Measurements from ENCODE around the gene CACNB1.

CACNB1 gene

GRCh38 chr17:39219647-39220154, 22.2 kb upstream of the CACNB1 start:
- no peak for DNase-seq (ENCODE audit: low read depth)
- TF ChIP-seq, protein P1, sequence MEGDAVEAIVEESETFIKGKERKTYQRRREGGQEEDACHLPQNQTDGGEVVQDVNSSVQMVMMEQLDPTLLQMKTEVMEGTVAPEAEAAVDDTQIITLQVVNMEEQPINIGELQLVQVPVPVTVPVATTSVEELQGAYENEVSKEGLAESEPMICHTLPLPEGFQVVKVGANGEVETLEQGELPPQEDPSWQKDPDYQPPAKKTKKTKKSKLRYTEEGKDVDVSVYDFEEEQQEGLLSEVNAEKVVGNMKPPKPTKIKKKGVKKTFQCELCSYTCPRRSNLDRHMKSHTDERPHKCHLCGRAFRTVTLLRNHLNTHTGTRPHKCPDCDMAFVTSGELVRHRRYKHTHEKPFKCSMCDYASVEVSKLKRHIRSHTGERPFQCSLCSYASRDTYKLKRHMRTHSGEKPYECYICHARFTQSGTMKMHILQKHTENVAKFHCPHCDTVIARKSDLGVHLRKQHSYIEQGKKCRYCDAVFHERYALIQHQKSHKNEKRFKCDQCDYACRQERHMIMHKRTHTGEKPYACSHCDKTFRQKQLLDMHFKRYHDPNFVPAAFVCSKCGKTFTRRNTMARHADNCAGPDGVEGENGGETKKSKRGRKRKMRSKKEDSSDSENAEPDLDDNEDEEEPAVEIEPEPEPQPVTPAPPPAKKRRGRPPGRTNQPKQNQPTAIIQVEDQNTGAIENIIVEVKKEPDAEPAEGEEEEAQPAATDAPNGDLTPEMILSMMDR (IDR thresholded peaks at IDR 0.05; ENCODE audit: low read depth, low read length, missing control alignments) = no peak
- H3K4me3 ChIP-seq (ENCODE audit: low read depth, low read length) = no peak overlapping the region

GRCh38 chr17:39218906-39219305, 21.4 kb upstream of the CACNB1 start:
- no peak overlapping the region for H3K4me3 ChIP-seq (ENCODE audit: low read depth, low read length)
- no peak for DNase-seq (ENCODE audit: low read depth)

GRCh38 chr17:39217734-39218369, 20.4 kb upstream of the CACNB1 start:
- H3K4me3 ChIP-seq (ENCODE audit: low read depth, low read length) = no peak overlapping the region
- DNase-seq (ENCODE audit: low read depth) = no peak
- TF ChIP-seq, protein P1 (IDR thresholded peaks at IDR 0.05; ENCODE audit: low read depth, low read length, missing control alignments) = no peak

More at GRCh38 chr17:39218906-39219305, 21.4 kb upstream of the CACNB1 start:
- TF ChIP-seq, protein P1 (IDR thresholded peaks at IDR 0.05; ENCODE audit: low read depth, low read length, missing control alignments) = no peak

DNA sequence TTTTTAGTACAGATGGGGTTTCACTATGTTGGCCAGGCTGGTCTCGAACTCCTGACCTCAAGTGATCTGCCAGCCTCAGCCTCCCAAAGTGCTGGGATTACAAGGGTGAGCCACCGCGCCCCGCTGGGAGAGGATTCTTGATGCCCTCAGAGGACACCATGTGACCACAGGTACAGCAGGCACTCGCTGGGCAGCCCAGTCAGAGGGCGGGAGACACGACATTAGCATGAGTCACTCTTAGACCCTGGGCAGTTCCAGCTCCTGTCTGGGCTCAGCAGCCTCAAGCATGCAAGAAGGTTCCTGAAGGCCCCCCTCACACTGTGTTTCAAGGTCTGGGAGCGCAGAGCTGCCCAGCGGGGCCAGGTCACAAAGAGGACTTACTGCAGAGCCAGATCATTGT, 16.4 kb upstream of the CACNB1 start:
- no peak for DNase-seq (ENCODE audit: low read depth)
- TF ChIP-seq, protein P1 (IDR thresholded peaks at IDR 0.05; ENCODE audit: low read depth, low read length, missing control alignments) = no peak

GRCh38 chr17:39212841-39213480, 15.5 kb upstream of the CACNB1 start:
- no peak overlapping the region for H3K4me3 ChIP-seq (ENCODE audit: low read depth, low read length)
- no peak for DNase-seq (ENCODE audit: low read depth)
- TF ChIP-seq, protein P1 (IDR thresholded peaks at IDR 0.05; ENCODE audit: low read depth, low read length, missing control alignments) = no peak

More for the DNA sequence above, 16.4 kb upstream of the CACNB1 start:
- H3K4me3 ChIP-seq (ENCODE audit: low read depth, low read length) = no peak overlapping the region

- DNase-seq (ENCODE audit: low read depth) = no peak
- TF ChIP-seq, protein P1 (IDR thresholded peaks at IDR 0.05; ENCODE audit: low read depth, low read length, missing control alignments) = no peak
Measured at GRCh38 chr17:39212195-39212810, 14.8 kb upstream of the CACNB1 start.

More at GRCh38 chr17:39212195-39212810, 14.8 kb upstream of the CACNB1 start:
- no peak overlapping the region for H3K4me3 ChIP-seq (ENCODE audit: low read depth, low read length)

All from GM12864 (cell line).